ENCODE measurements around the gene TMEM259. TPM values are rescaled to one million over a fixed set of nuclear protein-coding genes. Genes with fewer than 3 reads are reported as not detected.

The TMEM259 gene
- total and polyA plus RNA-seq, 2 donors (not counting 1 experiment from before 2014, with no cell fraction given), result 373 to 607 TPM

GRCh38 chr19:982567-983170 is 38.3 kb downstream of the TMEM259 start:
- WGBS (ENCODE audit: insufficient coverage), result under 1% methylated on average over 43 of the region's 46 CpGs
- H3K4me3 ChIP-seq (ENCODE audit: control extremely low read depth in 1 of 5, extremely low read depth in 1 of 5, insufficient read depth in 1 of 5, low read depth in 2 of 5, low read length in 4 of 5), result peak overlapping the region in 2 of 5 experiments; percentile 10 to 36
- H3K27ac ChIP-seq (ENCODE audit: low read length in 2 of 2), result no peak overlapping the region
- Mint-ChIP-seq H3K9me3 (ENCODE audit: insufficient read depth) (no peaks in the 10 kb centered on the region), H3K4me1 (peaks cover 16% of the 10 kb centered on the region), H3K27ac (peak overlapping the region; percentile 20), H3K4me3 (peak overlapping the region; percentile 16), H3K27me3 (no peaks in the 10 kb centered on the region)
- DNase-seq (peak; percentile 86), ATAC-seq (ENCODE audit: low read depth) (peak; percentile 73)
- peaks cover 0 to 6% of the 10 kb centered on the region in 2 experiments for H3K36me3 ChIP-seq (replicated peaks in 1 of 2; ENCODE audit: control extremely low read depth in 1 of 2, control insufficient read depth in 1 of 2, extremely low read depth in 1 of 2, insufficient read depth in 2 of 2, low read length in 1 of 2)
- peaks cover 19 to 27% of the 10 kb centered on the region in 2 donors for H3K4me1 ChIP-seq (ENCODE audit: control insufficient read depth in 2 of 2, insufficient read depth in 2 of 2, low read length in 2 of 2)
- H3K4me2 ChIP-seq (replicated peaks; ENCODE audit: low read depth, low read length, poor library complexity, severe bottlenecking), result peak overlapping the region; percentile 80
- H2AFZ ChIP-seq (ENCODE audit: insufficient read depth, low read depth, low read length, poor library complexity, severe bottlenecking), result peak overlapping the region; percentile 65
- TF ChIP-seq EZH2 (IDR thresholded peaks at IDR 0.05; ENCODE audit: borderline replicate concordance, insufficient read depth, low read depth, low read length, poor library complexity, severe bottlenecking), result no peak
- TF ChIP-seq CTCF (IDR thresholded peaks at IDR 0.05), result peak; percentile 93
- CTCF ChIA-PET, result interaction anchor here (1.1 to 5.3 kb wide), 11 partner anchors 8 to 128 kb away, joined by 3 to 143 read pairs (median 5); partner anchors contain the start of gene CFD
- no peaks in the 10 kb centered on the region for H3K27me3 ChIP-seq (replicated peaks in 1 of 4; ENCODE audit: control extremely low read depth in 1 of 4, control insufficient read depth in 3 of 4, insufficient read depth in 4 of 4, low read length in 3 of 4)
- peaks cover 17% of the 10 kb centered on the region for H3K79me2 ChIP-seq (ENCODE audit: control insufficient read depth, insufficient read depth, low read length)
- intact Hi-C loops (cut with micrococcal nuclease), result loop anchor here (1.0 to 2.0 kb wide), 2 partner anchors 61 to 120 kb away; no protein-coding TSS in a partner anchor
- H4K20me1 ChIP-seq (ENCODE audit: control insufficient read depth, insufficient read depth, low read length, poor library complexity, severe bottlenecking), result no peaks in the 10 kb centered on the region
- no peaks in the 10 kb centered on the region for H3K9me3 ChIP-seq (ENCODE audit: control extremely low read depth in 1 of 3, control insufficient read depth in 2 of 3, insufficient read depth in 1 of 3, low read length in 2 of 3)
- H3K9ac ChIP-seq (ENCODE audit: low read length), result peak overlapping the region; percentile 23
- POLR2A ChIA-PET, result interaction anchor here (0.9 to 2.1 kb wide), 3 partner anchors 58 to 122 kb away, joined by 4 to 10 read pairs (median 5); no protein-coding TSS in a partner anchor
